Fibroblast of villous mesenchyme (primary cell): ENCODE data around the gene PPARGC1A. TPM values are rescaled to one million over a fixed set of nuclear protein-coding genes. Genes with fewer than 3 reads are reported as not detected.
A peak's percentile ranks its signal among the peaks of the same experiment; 100 is the strongest.

Experiments used
- DNase-seq: peaks from one replicate; pipeline ENCODE4 v3.0.0-alpha.2; 2010; ENCODE audit warnings: low read depth
- H3K4me3 ChIP-seq: 2 replicates; pipeline ENCODE4 v1.5.1; 2011; ENCODE audit warnings: low read depth, mild to moderate bottlenecking, low read length
- CTCF ChIP-seq: IDR thresholded peaks from 2 replicates; pipeline ENCODE4 v1.5.1; 2012; ENCODE audit warnings: low read depth, mild to moderate bottlenecking, low read length; ENCODE audit not compliant: insufficient read depth
- total RNA-seq: library from RNA; depleted of rRNA; stranded (reverse); fragments of >200 nt; gene quantifications from 2 replicates; pipeline ENCODE4 v1.2.3, GENCODE V29; 2012

PPARGC1A gene
- total RNA-seq, 1 donor, result 0.86 TPM

DNA sequence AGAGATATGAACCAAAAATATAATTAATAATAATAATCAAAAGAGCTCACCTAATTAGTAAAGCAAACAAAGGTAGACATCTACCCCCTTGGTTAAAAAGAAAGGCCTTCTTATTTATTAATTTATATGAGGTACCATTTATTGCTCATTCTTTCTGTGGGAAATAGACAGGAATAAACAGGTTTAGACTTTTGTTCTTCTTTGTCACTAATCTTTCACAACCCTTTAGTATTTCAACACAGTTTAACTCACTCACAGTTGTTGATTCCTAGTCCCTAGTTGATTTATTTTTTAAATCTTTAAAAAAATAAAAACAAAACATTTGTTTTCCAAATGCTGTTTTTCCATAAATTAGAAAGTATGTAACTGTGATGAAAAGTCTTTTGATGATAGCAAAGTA, 5.6 kb downstream of the PPARGC1A start:
- H3K4me3 ChIP-seq, result no peak overlapping the region
- TF ChIP-seq CTCF, result no peak
- DNase-seq, result no peak

DNA sequence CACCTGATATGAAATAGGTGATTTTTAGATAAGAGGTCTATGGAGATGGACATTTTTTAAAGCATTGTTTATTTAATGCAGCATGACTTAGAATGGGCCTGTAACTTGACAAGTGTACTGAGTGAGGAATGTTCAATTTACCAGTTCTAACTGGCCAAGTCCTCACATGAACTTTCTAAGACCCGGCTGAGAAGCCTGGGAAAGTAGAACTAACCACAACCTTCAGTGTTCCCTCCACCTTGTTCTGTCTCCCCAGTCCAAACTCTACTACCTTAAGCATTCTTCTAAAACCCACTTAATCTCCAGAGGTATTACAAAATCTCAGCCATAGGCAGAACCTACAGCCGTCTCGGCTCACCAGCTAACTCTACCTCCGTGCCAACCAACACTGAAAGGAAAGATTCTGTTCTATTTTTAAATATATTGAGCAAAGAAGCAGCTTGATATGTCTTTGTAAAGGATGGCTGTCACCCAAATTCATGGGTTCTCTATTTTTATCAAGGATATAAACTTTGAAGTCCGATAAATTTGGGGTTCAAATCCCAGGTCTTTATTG, 6.8 kb downstream of the PPARGC1A start:
- DNase-seq, result no peak
- no peak for TF ChIP-seq CTCF
- H3K4me3 ChIP-seq, result no peak overlapping the region

- no peak for TF ChIP-seq CTCF
- H3K4me3 ChIP-seq, result no peak overlapping the region
Observed at GRCh38 chr4:23881674-23882337, 8.0 kb downstream of the PPARGC1A start.

GRCh38 chr4:23881052-23881501, 8.8 kb downstream of the PPARGC1A start:
- TF ChIP-seq CTCF, result no peak
- no peak for DNase-seq
- H3K4me3 ChIP-seq, result no peak overlapping the region

More at GRCh38 chr4:23881674-23882337, 8.0 kb downstream of the PPARGC1A start:
- no peak for DNase-seq

- no peak overlapping the region for H3K4me3 ChIP-seq
- DNase-seq, result peak; percentile 56
- no peak for TF ChIP-seq CTCF
Observed at GRCh38 chr4:23878912-23879732, 10.7 kb downstream of the PPARGC1A start.

GRCh38 chr4:23878246-23878891, 11.5 kb downstream of the PPARGC1A start:
- no peak overlapping the region for H3K4me3 ChIP-seq
- TF ChIP-seq CTCF, result no peak
- DNase-seq, result no peak
